Endothelial cell of umbilical vein (primary cell): Measurements from ENCODE around the gene OR6K2. TPM values are rescaled to one million over a fixed set of nuclear protein-coding genes. Genes with fewer than 3 reads are reported as not detected.

Experiments
- Bru-seq: library from RNA; stranded (reverse); fragments of 400-500 nt; gene quantifications from one replicate; lab custom pipeline; 2021; lab: Mats Ljungman, UMichigan
- BruChase-seq, 2 experiments: library from RNA; stranded (reverse); fragments of 400-500 nt; gene quantifications; one replicate each; lab custom pipeline; 2021; lab: Mats Ljungman, UMichigan
- BruUV-seq: library from RNA; stranded (reverse); fragments of 400-500 nt; replicated peaks from 2 replicates; lab custom pipeline; 2021; lab: Mats Ljungman, UMichigan
- CTCF ChIA-PET: fragments of 300-600, 350-600 bp; sonication (Branson Sonifier 250); formaldehyde crosslinking; loops from one replicate; lab custom pipeline; 2021; ENCODE audit warnings: antibody characterized with exemption, inconsistent platforms; lab: Charles Lee
- POLR2A ChIA-PET: fragments of 300-600, 350-600 bp; sonication (Branson Sonifier 250); formaldehyde crosslinking; loops from one replicate; lab custom pipeline; 2021; ENCODE audit warnings: antibody characterized with exemption, inconsistent platforms; lab: Charles Lee
- DNase-seq: peaks from one replicate; pipeline ENCODE4 v3.0.0-alpha.2; 2011; ENCODE audit warnings: low read depth, low spot score
- FAIRE-seq: peaks from 2 replicates; lab custom pipeline; 2011; peaks lifted over from hg19 to GRCh38; lab: Jason Lieb, UNC
- H2AFZ ChIP-seq: 2 replicates; pipeline ENCODE4 v1.6.0; 2012; ENCODE audit warnings: low read depth, low read length, control low read depth, inconsistent platforms
- H3K27ac ChIP-seq: 2 replicates; pipeline ENCODE4 v1.5.1; 2011; ENCODE audit warnings: low read depth, mild to moderate bottlenecking, control low read depth, low read length, moderate library complexity; ENCODE audit not compliant: insufficient read depth
- H3K27me3 ChIP-seq, 2 experiments: 2 replicates each; pipeline versions ENCODE4 v1.6.0 to v1.6.1; 2011; ENCODE audit warnings: low read length in 2 of 2, mixed read lengths in 1 of 2; ENCODE audit not compliant: control insufficient read depth in 2 of 2, insufficient read depth in 2 of 2
- H3K36me3 ChIP-seq, 2 experiments: 2 replicates in 1 of 2; 3 replicates in 1 of 2; pipeline ENCODE4 v1.5.1; 2011; ENCODE audit warnings: low read length in 2 of 2, mild to moderate bottlenecking in 1 of 2, moderate library complexity in 1 of 2; ENCODE audit not compliant: control insufficient read depth in 2 of 2, insufficient read depth in 2 of 2; ENCODE audit errors: extremely low read depth in 1 of 2
- H3K4me1 ChIP-seq: 3 replicates; pipeline ENCODE4 v1.5.1; 2011; ENCODE audit warnings: mild to moderate bottlenecking, low read length; ENCODE audit not compliant: control insufficient read depth, insufficient read depth; ENCODE audit errors: extremely low read depth
- H3K4me2 ChIP-seq: 2 replicates; pipeline ENCODE4 v1.6.1; 2011; ENCODE audit warnings: low read length, control low read depth, mixed read lengths; ENCODE audit not compliant: insufficient read depth
- H3K4me3 ChIP-seq, 3 experiments: fragments of 200-600 bp in 1 of 3; sonication (generic), shearing (Covaris generic) in 1 of 3; replicated peaks in 1 of 3; 2 replicates each; pipeline ENCODE4 v1.5.1; 2011 to 2016; ENCODE audit warnings: control low read depth in 3 of 3, low read length in 3 of 3, mild to moderate bottlenecking in 2 of 3, inconsistent platforms in 1 of 3, low read depth in 1 of 3, moderate library complexity in 1 of 3; ENCODE audit not compliant: insufficient read depth in 1 of 3
- H3K79me2 ChIP-seq: 2 replicates; pipeline ENCODE4 v1.6.0; 2012; ENCODE audit warnings: low read length, inconsistent platforms; ENCODE audit not compliant: control insufficient read depth, insufficient read depth
- H3K9ac ChIP-seq: replicated peaks from 2 replicates; pipeline ENCODE3; 2011; ENCODE audit warnings: low read length, control low read depth; ENCODE audit not compliant: insufficient read depth; ENCODE audit errors: extremely low read depth
- H3K9me1 ChIP-seq: replicated peaks from 3 replicates; pipeline ENCODE4 v1.6.0; 2011; ENCODE audit warnings: mild to moderate bottlenecking, low read length; ENCODE audit not compliant: control insufficient read depth, insufficient read depth; ENCODE audit errors: extremely low read depth
- H3K9me3 ChIP-seq: replicated peaks from 2 replicates; pipeline ENCODE4 v1.5.1; 2012; ENCODE audit warnings: low read length, inconsistent platforms; ENCODE audit not compliant: control insufficient read depth, insufficient read depth
- H4K20me1 ChIP-seq: replicated peaks from 2 replicates; pipeline ENCODE3; 2011; ENCODE audit warnings: mild to moderate bottlenecking, low read length; ENCODE audit not compliant: control insufficient read depth, insufficient read depth; ENCODE audit errors: extremely low read depth
- CTCF ChIP-seq, 2 donors: IDR thresholded peaks; 1 replicate in 1 of 2; 2 replicates in 1 of 2; pipeline ENCODE4 v1.5.1; 2011; ENCODE audit warnings: low read length in 2 of 2, mild to moderate bottlenecking in 2 of 2, moderate library complexity in 2 of 2, control low read depth in 1 of 2, inconsistent platforms in 1 of 2, low read depth in 1 of 2; ENCODE audit not compliant: insufficient read depth in 1 of 2; ENCODE audit errors: extremely low read depth in 1 of 2
- EZH2 ChIP-seq: IDR thresholded peaks from 2 replicates; pipeline ENCODE4 v1.6.1; 2012; ENCODE audit warnings: borderline replicate concordance, low read depth, mild to moderate bottlenecking, moderate library complexity, low read length, inconsistent platforms; ENCODE audit not compliant: severe bottlenecking
- FOS ChIP-seq: IDR thresholded peaks from 2 replicates; pipeline ENCODE4 v1.6.1; 2011; ENCODE audit warnings: mild to moderate bottlenecking, low read length, moderate library complexity, borderline replicate concordance; ENCODE audit not compliant: insufficient read depth
- GATA2 ChIP-seq: IDR thresholded peaks from 2 replicates; pipeline ENCODE4 v1.7.0; 2011; ENCODE audit warnings: low read depth, mild to moderate bottlenecking, moderate library complexity, mixed read lengths, low read length; ENCODE audit not compliant: insufficient read length, insufficient read depth
- JUN ChIP-seq: IDR thresholded peaks from 2 replicates; pipeline ENCODE4 v1.6.1; 2011; ENCODE audit warnings: borderline replicate concordance, low read depth; ENCODE audit not compliant: insufficient read length, insufficient read depth
- MAX ChIP-seq: IDR thresholded peaks from 2 replicates; pipeline ENCODE4 v1.6.1; 2011; ENCODE audit not compliant: insufficient read depth, insufficient read length
- MYC ChIP-seq: IDR thresholded peaks from one replicate; pipeline ENCODE4 v1.6.1; 2011; ENCODE audit warnings: mild to moderate bottlenecking, low read depth, low read length
- POLR2A ChIP-seq: IDR thresholded peaks from 2 replicates; pipeline ENCODE4 v1.6.1; 2012; ENCODE audit warnings: low read depth, mild to moderate bottlenecking, control low read depth, low read length
- POLR2AphosphoS5 ChIP-seq: IDR thresholded peaks from 2 replicates; pipeline ENCODE4 v1.6.1; 2012; ENCODE audit warnings: low read depth, mild to moderate bottlenecking, control low read depth, low read length, moderate library complexity; ENCODE audit not compliant: insufficient read depth
- dilution Hi-C: fragments of 300-500 bp; cut with MboI; formaldehyde crosslinking; loops from one replicate; pipeline ENCODE4 v1.15.0; 2019; ENCODE audit warnings: low sequenced_read_pairs; ENCODE audit not compliant: extremely low pct_ligation_motif_present
- intact Hi-C: fragments of 100-400 bp; cut with micrococcal nuclease; formaldehyde crosslinking; loops from one replicate; pipeline ENCODE4 v1.10.0; 2022
- long read RNA-seq: library from polyadenylated mRNA; stranded (forward); transcript quantifications from one replicate; pipeline ENCODE4 v2.0.0, GENCODE V29; 2021
- polyA minus RNA-seq, 3 experiments: library from RNA; depleted of rRNA, polyadenylated mRNA; stranded (reverse); fragments of >200 nt; gene quantifications; 1 replicate in 1 of 3; 2 replicates in 2 of 3; pipeline ENCODE4 v1.2.3, GENCODE V29; 2011
- polyA plus RNA-seq, 4 experiments: library from polyadenylated mRNA; depleted of rRNA in 3 of 4; stranded (reverse) in 3 of 4; unstranded in 1 of 4; fragments of >200 nt; gene quantifications; 2 replicates each; pipeline versions ENCODE4 v1.2.1 to v1.2.3, GENCODE V29; 2011 to 2012; ENCODE audit warnings: missing spikeins in 1 of 4
- total RNA-seq: library from RNA; stranded (reverse); gene quantifications from 2 replicates; pipeline ENCODE4 v1.2.3, GENCODE V29; 2021

The OR6K2 gene, protein sequence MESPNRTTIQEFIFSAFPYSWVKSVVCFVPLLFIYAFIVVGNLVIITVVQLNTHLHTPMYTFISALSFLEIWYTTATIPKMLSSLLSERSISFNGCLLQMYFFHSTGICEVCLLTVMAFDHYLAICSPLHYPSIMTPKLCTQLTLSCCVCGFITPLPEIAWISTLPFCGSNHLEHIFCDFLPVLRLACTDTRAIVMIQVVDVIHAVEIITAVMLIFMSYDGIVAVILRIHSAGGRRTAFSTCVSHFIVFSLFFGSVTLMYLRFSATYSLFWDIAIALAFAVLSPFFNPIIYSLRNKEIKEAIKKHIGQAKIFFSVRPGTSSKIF
- not detected in 2 replicates for total RNA-seq
- polyA plus RNA-seq = not detected in 2 replicates
- polyA plus RNA-seq (2011; cell fraction: cytosol; rRNA removed) = not detected in 2 replicates
- polyA plus RNA-seq (2011; cell fraction: nucleus; rRNA removed) = not detected in 2 replicates
- polyA plus RNA-seq (2012) = not detected in 2 replicates
- polyA minus RNA-seq = not detected in 2 replicates
- not detected for polyA minus RNA-seq (2011; cell fraction: cytosol; rRNA and poly(A)+ RNA removed)
- polyA minus RNA-seq (2011; cell fraction: nucleus; rRNA and poly(A)+ RNA removed) = not detected in 2 replicates
- not detected for Bru-seq, nascent RNA
- not detected for BruChase-seq, experiment 1, labeled RNA remaining after a 6-hour chase
- BruChase-seq, experiment 2, labeled RNA remaining after a 2-hour chase = not detected
- long read RNA-seq = 0 reads

- no peaks in the 10 kb centered on the region for H3K9me1 ChIP-seq
- dilution Hi-C loops = no loop called here
- no peaks in the 10 kb centered on the region for H3K36me3 ChIP-seq
- FAIRE-seq = no peak
- no peaks in the 10 kb centered on the region for H3K27me3 ChIP-seq
- H3K27ac ChIP-seq = no peak within 1 kb of the TSS
- TF ChIP-seq POLR2A = no peak
- TF ChIP-seq POLR2AphosphoS5 = no peak
- no peak for TF ChIP-seq GATA2
- TF ChIP-seq MAX = no peak
- TF ChIP-seq CTCF (IDR thresholded peaks at IDR 0.05; ENCODE audit: extremely low read depth in 1 of 2, insufficient read depth in 1 of 2, low read depth in 1 of 2, low read length in 2 of 2) = no peak
- no peak for TF ChIP-seq EZH2
- TF ChIP-seq MYC = no peak
- no peak for TF ChIP-seq FOS
- no peak for TF ChIP-seq JUN
- no peak within 1 kb of the TSS for H3K9ac ChIP-seq
- no TSS peak for BruUV-seq
- POLR2A ChIA-PET = no interaction called here
- no peaks in the 10 kb centered on the region for H4K20me1 ChIP-seq
- H3K4me2 ChIP-seq = no peak within 1 kb of the TSS
- no peak for DNase-seq
- no peaks in the 10 kb centered on the region for H3K4me1 ChIP-seq
- intact Hi-C loops = no loop called here
- H2AFZ ChIP-seq = no peak within 1 kb of the TSS
- H3K4me3 ChIP-seq = no peak within 1 kb of the TSS
- H3K79me2 ChIP-seq = no peaks in the 10 kb centered on the region
- CTCF ChIA-PET = no interaction called here
- H3K9me3 ChIP-seq = no peaks in the 10 kb centered on the region
These were observed at the start of gene OR6K2 for GRCh38 chr1:158700552-158700951. OR6K2 (minus strand) TSS chr1:158700652; CDS start chr1:158700652, 0 bp downstream.
